ENCODE data around the gene CBR4.
"Not testable (repeated sequence)": the region's sequence is repeated elsewhere in the genome, so short reads cannot be mapped to it uniquely, and the experiment has no call there.

CBR4 gene

DNA sequence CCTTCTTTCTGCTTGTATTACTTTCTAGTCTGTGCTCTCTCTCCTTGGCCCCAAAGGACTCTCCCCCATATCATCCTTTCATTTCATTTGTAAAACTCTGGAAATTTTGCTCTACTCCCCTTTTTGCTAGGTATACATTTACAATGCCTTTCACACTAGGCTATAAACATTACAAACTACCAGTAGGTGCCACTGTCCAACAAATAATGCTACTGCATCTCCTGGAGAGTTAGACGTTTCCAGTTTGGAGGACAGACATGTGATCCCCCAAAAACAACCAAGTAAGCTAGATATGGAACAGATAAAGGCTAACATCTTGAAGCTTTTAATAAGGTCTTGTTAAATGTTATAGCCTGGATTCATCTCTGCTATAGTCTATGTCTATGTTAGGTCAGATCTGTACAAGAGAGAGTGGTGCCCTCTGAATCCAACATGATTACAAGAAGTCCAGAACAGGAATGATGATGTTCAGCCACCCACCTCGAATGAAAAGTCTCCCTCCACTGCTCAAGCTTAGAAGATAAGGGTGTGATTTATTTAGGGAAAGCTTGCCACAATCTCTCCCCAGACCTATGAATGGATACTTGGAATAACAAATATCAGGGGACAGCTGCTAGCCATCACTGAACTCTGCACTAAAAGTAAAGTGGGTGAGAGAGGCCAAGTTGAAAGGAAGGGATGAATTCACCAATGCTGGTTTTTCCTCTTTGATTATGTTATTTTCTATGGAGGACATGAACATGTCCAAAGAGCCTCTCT, 14.3 kb downstream of the CBR4 start:
- no peak for DNase-seq

DNA sequence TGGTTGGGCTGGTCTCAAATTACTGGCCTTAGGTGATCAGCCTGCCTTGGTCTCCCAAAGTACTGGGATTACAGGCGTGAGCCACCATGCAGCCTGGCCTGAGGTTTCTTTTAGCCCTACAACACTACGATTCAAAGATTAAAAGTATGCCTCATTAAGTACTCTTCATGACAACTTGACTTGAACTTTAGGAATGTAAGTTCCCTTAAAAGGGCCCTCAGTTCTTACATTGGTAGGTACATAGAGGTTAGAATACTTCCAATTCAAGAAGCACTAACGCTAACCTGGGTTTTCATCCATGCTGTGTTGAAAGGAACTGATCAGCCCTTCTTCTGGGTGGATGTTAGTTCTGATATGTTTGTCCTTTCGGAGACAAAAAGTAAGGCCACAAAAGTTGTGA, 15.1 kb downstream of the CBR4 start:
- no peak for DNase-seq

DNA sequence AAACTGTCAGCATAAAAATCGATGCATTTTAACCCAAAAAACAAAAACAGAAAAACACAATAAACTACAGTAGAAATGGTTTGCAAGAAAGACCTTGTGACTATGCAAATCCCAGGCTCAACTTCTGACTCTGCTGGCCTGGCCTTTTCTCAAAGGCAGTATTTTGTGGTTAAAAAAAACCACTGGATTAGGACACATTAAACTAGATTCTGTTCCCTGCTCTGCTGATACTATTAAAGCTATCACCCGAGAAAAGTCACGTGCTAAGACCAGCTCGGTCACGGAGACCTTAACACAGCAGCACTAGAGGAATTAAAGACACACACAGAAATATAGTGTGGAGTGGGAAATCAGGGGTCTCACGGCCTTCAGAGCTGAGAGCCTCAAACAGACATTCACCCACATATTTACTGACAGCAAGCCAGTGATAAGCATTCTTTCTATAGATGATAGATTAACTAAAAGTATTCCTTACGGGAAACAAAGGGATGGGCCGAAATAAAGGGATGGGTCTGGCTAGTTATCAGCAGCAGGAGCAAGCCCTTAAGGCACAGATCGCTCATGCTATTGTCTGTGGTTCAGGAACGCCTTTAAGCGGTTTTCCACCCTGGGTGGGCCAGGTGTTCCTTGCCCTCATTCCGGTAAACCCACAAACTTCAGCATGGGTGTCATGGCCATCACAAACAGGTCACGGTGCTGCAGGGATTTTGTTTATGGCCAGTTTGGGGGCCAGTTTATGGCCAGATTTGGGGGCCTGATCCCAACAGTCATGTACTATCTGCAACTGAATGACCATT, 16.1 kb downstream of the CBR4 start:
- DNase-seq: peak in 1 of 58 donors; percentile 9

DNA sequence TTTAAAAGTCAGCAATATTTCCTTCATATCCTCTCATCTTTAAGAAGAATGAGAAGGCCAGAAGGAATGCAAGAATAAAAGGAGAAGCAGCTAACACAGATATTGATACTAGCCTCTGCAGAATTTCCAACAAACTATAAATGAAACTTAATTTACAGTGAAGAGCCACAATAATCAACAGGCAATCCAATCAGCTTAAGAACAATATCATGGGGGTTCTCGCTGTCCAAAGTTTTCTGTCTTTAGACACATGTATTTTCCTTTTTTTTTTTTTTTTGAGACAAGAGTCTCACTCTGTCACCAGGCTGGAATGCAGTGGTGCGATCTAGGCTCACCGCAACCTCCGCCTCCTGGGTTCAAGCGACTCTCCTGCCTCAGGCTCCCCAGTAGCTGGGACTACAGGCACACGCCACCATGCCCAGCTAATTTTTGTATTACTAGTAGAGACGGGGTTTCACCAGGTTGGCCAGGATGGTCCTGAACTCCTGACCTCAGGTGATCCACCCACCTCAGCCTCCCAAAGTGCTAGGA, 17.0 kb downstream of the CBR4 start:
- not testable (repeated sequence) for DNase-seq

DNA sequence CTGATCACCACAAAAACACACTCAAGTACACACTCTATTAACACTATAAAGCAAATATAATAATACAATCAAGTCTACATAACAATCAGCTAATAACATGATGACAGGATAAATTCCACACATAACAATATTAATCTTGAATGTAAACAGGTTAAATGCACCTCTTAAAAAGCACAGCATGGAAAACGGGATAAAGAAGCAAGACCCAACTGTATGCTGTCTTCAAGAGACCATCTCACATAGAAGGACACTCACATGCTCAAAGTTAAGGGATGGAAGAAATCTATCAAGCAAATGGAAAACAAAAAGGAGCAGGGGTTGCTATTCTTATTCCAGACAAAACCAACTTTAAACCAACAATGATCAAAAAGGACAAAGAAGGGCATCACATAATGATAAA, 28.1 kb downstream of the CBR4 start:
- no peak for DNase-seq

DNA sequence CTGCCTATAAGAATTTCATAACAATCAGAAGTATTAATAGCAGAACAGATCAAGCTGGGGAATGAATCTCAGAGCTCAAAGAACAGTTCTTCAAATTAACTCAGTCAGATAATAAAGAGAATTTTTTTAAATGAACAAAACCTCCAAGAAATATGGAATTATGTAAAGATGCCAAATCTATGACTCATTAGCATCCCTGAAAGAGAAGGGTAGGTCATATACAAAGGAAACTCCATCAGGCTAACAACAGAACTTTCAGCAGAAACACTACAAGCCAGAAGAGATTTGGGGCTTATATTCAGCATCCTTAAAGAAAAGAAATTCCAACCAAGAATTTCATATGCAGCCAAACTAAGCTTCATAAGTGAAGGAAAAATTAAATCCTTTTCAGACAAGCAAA, 28.6 kb downstream of the CBR4 start:
- DNase-seq: no peak

DNA sequence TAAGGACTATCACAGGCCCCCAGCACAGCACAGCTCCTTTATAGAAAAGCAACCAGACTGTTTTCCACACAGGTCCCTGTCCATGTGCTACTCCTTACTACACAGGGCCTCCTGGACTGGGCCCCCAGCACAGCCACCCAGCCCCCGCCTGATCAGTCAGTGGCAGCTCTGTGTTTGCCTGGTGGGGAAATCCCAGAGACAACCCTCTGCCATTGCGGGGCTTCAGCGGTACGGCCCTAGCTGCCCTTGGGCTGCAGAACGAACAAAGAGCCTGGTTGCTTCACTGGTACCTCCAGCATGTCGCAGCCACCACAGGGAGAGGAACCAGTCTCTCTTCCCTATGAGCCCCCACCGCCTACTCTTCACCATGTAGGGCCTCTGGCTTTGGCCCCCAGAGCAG, 30.7 kb downstream of the CBR4 start:
- DNase-seq: no peak

DNA sequence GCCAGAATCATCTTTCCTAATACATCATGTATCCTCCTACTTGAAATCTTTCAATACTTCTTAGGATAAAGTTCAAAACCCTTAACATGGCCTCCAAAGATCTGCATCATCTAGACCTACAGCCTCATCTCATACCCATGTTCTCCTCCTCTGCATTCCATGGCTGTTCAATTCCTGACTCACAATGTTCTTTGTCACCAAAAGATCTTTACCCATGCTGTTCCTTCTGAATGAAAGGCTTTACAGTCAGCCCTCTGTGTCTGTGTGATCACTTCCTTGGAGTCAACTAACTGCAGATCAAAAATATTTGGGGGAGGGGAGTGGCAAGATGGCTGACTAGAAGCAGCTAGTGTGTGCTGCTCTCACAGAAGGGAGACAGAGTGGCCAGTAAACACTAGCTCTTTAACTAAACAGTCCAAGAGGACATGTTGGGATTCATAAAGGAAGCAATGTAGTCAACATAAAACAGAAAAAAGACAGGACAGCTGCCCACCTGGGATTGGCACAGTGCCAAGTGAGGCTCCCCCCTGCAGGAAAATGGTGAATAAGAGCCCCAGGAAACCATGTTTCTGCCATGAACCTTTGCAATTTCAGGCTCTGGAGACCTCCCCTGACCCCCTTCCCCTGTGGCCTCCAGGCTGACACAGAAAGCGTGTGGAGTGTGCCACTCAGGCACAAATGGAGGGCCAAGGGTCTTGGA, 31.9 kb downstream of the CBR4 start:
- no peak for DNase-seq

DNA sequence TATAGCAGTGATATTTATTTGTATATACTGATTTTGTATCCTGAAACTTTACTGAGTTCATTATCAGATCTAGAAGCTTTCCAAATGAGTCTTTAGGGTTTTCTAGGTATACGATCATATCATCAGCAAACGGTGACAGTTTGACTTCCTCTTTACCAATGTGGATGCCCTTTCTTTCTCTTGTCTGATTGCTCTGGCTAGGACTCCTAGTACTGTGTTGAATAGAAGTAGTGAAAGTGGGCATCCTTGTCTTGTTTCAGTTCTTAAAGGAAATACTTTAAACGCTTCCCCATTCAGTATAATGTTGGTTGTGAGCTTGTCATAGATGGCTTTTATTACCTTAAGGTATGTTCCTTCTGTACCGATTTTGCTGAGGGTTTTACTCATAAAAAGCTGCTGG, 37.5 kb downstream of the CBR4 start:
- no peak for DNase-seq

DNA sequence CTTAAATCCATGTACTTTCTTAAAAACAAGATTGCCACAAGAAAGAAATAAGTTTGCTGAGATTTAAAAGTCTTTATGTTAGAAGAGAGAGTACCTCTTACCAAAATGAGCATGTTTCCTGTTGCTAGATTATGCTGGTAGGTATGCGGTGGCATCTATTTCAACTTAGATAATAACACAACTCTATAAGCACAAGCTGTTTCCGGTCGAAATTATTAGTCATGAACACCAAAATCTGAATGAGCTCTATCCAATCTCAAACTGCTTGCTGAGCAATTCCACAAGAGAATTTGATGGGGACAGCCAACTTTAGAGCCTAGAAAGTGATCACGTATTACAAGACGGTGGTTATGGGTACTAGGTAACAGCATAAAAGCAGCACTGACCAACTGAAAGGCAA, 49.3 kb downstream of the CBR4 start:
- DNase-seq: no peak

DNA sequence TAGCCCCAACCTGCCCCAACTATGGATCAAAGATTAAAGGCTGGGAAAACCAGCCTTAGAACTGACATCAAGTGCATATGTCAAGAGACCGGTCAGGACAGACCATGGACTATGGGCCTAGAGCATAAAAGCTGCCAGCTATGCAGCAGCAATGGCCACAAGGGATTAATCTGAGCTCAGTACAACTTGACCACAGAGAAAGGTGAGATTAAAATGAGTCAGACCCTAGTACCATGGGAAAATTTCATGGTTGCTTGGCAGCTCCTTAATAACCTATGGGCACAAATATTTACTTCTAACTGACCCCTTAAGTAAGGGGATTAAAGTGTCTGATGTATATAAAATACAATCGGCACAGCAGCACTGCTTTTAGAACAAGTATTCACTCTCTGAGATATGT, 54.4 kb downstream of the CBR4 start:
- no peak for DNase-seq

DNA sequence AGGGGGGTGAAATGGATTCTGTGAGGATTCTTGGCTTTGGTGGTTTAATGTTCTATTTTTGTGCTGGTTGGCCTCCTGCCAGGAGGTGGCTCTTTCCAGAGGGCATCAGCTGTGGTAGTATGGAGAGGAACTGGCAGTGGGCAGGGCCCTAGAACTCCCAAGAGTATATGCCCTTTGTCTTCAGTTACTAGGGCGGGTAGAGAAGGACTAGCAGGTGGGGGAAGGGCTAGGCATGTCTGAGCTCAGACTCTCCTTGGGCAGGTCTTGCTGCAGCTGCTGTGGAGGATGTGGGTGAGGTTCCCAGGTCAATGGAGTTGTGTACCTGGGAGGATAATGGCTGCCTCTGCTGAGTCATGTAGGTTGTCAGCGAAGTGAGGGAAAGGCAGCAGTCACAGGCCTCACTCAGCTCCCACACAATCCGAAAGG, 57.2 kb downstream of the CBR4 start:
- DNase-seq: not testable (repeated sequence)

DNA sequence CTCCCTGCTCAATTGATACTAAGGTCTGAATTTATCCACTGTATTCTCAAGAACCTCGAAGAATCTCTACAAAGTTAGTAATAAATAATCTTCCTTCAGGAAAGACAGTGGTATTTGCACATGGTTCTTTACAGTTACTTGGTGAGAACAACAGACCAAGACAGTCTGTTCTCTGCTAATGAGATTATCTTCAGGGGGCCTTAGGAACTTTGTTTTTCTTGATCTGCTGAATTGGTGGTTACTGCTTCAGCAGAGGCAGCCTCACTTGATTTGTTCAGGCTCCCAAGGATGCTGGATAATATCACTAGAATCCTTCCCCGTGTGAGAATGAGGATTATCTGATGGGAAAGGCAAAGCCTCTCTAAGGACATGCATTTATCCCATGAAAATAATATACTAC, 64.8 kb downstream of the CBR4 start:
- DNase-seq: no peak

DNA sequence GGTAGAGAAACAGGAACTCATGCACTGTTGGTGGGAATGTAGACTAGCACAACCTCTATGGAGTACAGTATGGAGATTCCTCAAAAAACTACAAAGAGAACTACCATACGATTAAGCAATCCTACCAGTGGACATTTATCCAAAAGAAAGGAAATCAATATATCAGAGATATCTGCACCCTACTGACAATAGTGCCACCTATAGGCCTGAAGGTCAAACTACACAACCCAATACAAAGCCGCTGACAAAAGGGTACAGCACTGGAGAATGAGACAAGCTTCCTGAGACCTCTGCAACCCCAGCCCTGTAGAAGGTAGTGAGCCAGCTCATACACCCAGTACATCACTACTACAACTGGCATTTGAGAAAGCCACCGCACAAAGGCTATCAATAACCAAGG, 67.1 kb downstream of the CBR4 start:
- no peak for DNase-seq
